Right lobe of liver (tissue), 6 donors: Measurements from ENCODE around the gene VARS1. TPM values are rescaled to one million over a fixed set of nuclear protein-coding genes. Genes with fewer than 3 reads are reported as not detected.
A peak's percentile ranks its signal among the peaks of the same experiment; 100 is the strongest.

ENCODE experiments used
- ATAC-seq, 4 donors: fragments of 200-7000 bp; cut with Tn5 transposase; one replicate each; pipeline ENCODE4 v1.9.1; 2020; ENCODE audit warnings: mild to moderate bottlenecking in 4 of 4, moderate library complexity in 4 of 4
- DNase-seq, 3 donors: peaks; one replicate each; pipeline ENCODE4 v3.0.0-alpha.2; 2020
- H3K27ac ChIP-seq, 3 donors: fragments of 200-600 bp; one replicate each; pipeline ENCODE4 v1.8.0; 2022
- H3K27me3 ChIP-seq, 2 donors: fragments of 200-600 bp; one replicate each; pipeline ENCODE4 v1.8.0; 2022
- H3K36me3 ChIP-seq, 4 donors: fragments of 200-600 bp; sonication (generic) in 1 of 4; one replicate each; pipeline versions ENCODE4 v1.5.1 to v1.8.0; 2017 to 2022; ENCODE audit warnings: control low read depth in 1 of 4
- H3K4me1 ChIP-seq, 4 donors: fragments of 200-600 bp; sonication (generic) in 1 of 4; one replicate each; pipeline versions ENCODE4 v1.5.1 to v1.8.0; 2017 to 2022; ENCODE audit warnings: control low read depth in 1 of 4
- H3K4me3 ChIP-seq, 3 donors: fragments of 200-600 bp; one replicate each; pipeline ENCODE4 v1.8.0; 2022
- H3K9me3 ChIP-seq, 4 donors: fragments of 200-600 bp; sonication (generic) in 1 of 4; one replicate each; pipeline versions ENCODE4 v1.5.1 to v1.8.0; 2017 to 2022; ENCODE audit warnings: control low read depth in 1 of 4
- POLR2A ChIP-seq: fragments of 450-650 bp; IDR thresholded peaks from one replicate; pipeline ENCODE4 v1.6.1; 2017; ENCODE audit warnings: antibody characterized with exemption, mild to moderate bottlenecking
- WGBS: methylation state at CpG from one replicate; pipeline ENCODE4 v1.1.6; 2018; ENCODE audit warnings: low coverage, low lambda C conversion rate; ENCODE audit not compliant: insufficient coverage; ENCODE audit errors: missing lambda C conversion rate; 5-methylcytosine and 5-hydroxymethylcytosine counted together
- intact Hi-C, 2 donors: fragments of 100-400 bp; cut with DNase I; formaldehyde crosslinking; loops; one replicate each; pipeline versions ENCODE4 v1.11.2 to v1.14.1; 2022
- total RNA-seq, 6 experiments: library from RNA; depleted of rRNA in 2 of 6; stranded (reverse); fragments of >200 nt in 2 of 6; fragmentation: NEBNext Ultra II Directional in 3 of 6; extraction: Animal tissue kit (Norgen Biotek cat#: 25700) in 3 of 6; gene quantifications; one replicate each; pipeline versions ENCODE4 v1.1.0 to v1.2.4, GENCODE V29; 2016 to 2023
- TF ChIP-seq, protein P1 (sequence below), 4 donors: fragments of 200-600 bp in 3 of 4; fragments of 450-650 bp in 1 of 4; IDR thresholded peaks; one replicate each; pipeline versions ENCODE4 v1.5.1 to v1.8.0; 2016 to 2022; ENCODE audit warnings: antibody characterized with exemption in 4 of 4, mild to moderate bottlenecking in 2 of 4
- donor health status: DM: no; HTN: yes; CAD: no.
- donor health status: DM: no; HTN: no; CAD: no.
- donor health status: DM: no; HTN: no; CAD: no.
- donor health status: DM: no; HTN: yes; CAD: no.
- donor health status: DM: no; HTN: yes; CAD: no.

Gene VARS1
- total RNA-seq, 6 experiments from 2014 or later: 31.0 to 58.1 (median 41.0) TPM

DNA sequence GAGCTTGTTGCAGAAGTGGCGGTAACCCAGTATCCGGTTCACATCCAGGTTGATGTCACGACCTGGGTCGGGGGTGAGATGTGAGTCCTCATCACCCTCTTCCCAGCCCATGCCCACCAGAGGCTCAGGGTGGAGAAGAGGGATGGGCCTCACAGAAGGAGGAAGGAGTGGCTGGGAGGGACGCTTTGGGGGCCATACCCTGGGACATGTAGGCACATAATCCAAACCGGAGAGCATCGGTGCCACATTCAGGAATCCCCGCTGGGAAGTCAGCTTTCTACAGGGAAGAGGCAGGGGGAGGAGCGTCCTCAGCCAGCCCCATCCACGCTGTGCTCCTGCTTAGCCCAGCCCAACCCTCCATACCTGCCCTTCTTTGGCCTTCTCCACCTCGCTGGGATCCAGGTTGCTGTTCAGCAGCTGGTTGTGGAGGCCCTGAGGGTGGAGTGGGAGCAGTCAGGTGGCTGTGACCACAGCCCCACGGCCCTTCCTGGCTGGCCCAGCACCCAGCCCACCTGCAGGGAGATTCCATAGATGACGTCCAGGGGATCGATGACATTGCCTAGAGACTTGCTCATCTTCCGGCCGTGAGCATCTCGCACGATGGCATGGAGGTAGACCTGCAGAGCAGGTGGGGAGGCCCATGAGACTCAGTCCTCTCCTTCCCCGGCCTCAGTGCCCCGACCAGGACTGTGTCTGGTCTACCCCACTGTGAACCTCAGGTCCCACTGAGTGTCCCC, 14.9 kb downstream of the VARS1 start:
- H3K9me3 ChIP-seq: no peaks in the 10 kb centered on the region
- no peaks in the 10 kb centered on the region for H3K27me3 ChIP-seq
- intact Hi-C loops: no loop called here
- no peak overlapping the region for H3K27ac ChIP-seq
- no peak for ATAC-seq
- TF ChIP-seq POLR2A: no peak
- TF ChIP-seq, protein P1, sequence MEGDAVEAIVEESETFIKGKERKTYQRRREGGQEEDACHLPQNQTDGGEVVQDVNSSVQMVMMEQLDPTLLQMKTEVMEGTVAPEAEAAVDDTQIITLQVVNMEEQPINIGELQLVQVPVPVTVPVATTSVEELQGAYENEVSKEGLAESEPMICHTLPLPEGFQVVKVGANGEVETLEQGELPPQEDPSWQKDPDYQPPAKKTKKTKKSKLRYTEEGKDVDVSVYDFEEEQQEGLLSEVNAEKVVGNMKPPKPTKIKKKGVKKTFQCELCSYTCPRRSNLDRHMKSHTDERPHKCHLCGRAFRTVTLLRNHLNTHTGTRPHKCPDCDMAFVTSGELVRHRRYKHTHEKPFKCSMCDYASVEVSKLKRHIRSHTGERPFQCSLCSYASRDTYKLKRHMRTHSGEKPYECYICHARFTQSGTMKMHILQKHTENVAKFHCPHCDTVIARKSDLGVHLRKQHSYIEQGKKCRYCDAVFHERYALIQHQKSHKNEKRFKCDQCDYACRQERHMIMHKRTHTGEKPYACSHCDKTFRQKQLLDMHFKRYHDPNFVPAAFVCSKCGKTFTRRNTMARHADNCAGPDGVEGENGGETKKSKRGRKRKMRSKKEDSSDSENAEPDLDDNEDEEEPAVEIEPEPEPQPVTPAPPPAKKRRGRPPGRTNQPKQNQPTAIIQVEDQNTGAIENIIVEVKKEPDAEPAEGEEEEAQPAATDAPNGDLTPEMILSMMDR (IDR thresholded peaks at IDR 0.05): no peak
- peaks cover 0 to 43% (median 22%) of the 10 kb centered on the region in 4 donors for H3K36me3 ChIP-seq
- no peak for DNase-seq
- 57% methylated on average over 1 of the region's 20 CpGs for WGBS
- H3K4me1 ChIP-seq: peaks cover 0 to 19% (median 6%) of the 10 kb centered on the region in 4 donors
- H3K4me3 ChIP-seq: no peak overlapping the region

DNA sequence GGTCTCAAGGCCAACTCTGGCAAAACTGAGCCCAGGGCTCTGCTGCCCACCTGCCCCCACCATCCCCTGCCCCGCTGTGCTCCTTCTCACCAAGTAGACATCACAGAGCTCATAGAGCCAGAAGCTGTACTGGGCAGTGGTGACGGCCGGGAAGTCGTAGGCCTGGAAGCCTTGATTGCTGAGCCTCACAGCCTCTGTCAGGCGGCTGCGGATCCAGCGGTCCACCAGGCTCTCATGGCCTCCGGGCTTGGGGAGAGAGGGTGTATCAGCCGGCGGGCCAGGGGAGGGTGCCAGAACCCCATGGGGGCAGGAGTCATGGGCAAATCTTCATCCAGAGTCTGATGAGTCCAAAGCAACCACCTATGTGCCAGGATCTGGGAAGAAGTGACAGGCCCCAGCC, 15.6 kb downstream of the VARS1 start:
- Histone ChIP-seq H3K27ac (no peak overlapping the region), H3K4me1 (peaks cover 0 to 25% (median 6%) of the 10 kb centered on the region in 4 donors), H3K4me3 (no peak overlapping the region), H3K36me3 (peaks cover 0 to 38% (median 18%) of the 10 kb centered on the region in 4 donors), H3K27me3 (no peaks in the 10 kb centered on the region), H3K9me3 (no peaks in the 10 kb centered on the region)
- intact Hi-C loops: loop anchor here (10.0 kb wide), 1 partner anchor 55 kb away; no protein-coding TSS in a partner anchor
- ATAC-seq (no peak), DNase-seq (no peak)
- no CpG with 5 or more reads among the region's 10 CpGs for WGBS
- TF ChIP-seq POLR2A: no peak
- TF ChIP-seq, protein P1 (IDR thresholded peaks at IDR 0.05): no peak

DNA sequence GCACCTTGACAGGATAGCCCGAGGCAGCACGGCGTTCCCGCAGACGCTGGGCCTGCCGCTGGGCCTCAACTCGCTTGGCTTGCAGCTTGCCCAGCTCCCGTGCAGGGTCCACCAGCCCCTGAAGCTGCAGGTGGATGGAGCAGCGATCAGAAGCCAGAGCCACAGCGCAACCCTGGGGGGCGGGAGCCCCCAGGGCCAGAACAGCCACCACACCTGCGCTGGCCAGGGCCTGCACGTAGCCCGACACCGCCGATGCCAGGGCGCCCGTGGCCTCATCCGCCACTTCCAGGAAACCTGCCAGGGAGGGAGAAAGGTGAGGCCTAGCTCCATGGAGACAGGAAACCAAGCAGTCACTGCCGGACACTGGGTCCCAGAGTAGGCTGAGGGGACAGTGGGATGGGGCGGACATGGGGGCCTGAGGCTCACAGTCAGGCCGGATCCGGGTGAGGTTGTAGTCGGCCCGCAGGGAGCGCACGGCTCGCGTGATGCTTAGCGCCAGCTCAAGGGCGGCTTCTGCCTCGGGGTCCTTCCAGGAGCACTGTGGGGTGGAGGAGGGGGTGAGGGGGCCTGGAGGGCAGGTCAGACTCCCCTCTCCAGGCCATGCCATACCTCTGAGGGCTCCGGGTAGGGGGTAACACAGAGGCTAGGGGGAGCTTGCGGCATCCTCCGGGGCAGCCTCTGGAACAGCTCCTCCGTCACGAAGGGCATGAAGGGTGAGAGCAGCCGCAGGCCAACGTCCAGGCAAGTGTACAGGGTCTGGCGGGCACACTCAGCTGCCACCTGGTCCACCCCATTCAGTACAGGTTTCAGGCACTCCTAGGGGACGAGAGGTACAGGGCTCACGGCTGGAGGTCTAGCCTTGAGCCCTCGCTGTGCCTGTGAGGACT, 16.3 kb downstream of the VARS1 start:
- no peak overlapping the region for H3K4me3 ChIP-seq
- H3K36me3 ChIP-seq: peaks cover 0 to 31% (median 15%) of the 10 kb centered on the region in 4 donors
- intact Hi-C loops: loop anchor here (10.0 kb wide), 1 partner anchor 56 kb away; no protein-coding TSS in a partner anchor
- no peaks in the 10 kb centered on the region for H3K27me3 ChIP-seq
- DNase-seq: peak in 2 of 3 donors; percentile 48 to 78
- TF ChIP-seq, protein P1 (IDR thresholded peaks at IDR 0.05): no peak
- no peak for TF ChIP-seq POLR2A
- no CpG with 5 or more reads among the region's 43 CpGs for WGBS
- no peaks in the 10 kb centered on the region for H3K9me3 ChIP-seq
- peaks cover 0 to 25% (median 6%) of the 10 kb centered on the region in 4 donors for H3K4me1 ChIP-seq
- no peak overlapping the region for H3K27ac ChIP-seq
- peak in 1 of 4 donors; percentile 17 for ATAC-seq

DNA sequence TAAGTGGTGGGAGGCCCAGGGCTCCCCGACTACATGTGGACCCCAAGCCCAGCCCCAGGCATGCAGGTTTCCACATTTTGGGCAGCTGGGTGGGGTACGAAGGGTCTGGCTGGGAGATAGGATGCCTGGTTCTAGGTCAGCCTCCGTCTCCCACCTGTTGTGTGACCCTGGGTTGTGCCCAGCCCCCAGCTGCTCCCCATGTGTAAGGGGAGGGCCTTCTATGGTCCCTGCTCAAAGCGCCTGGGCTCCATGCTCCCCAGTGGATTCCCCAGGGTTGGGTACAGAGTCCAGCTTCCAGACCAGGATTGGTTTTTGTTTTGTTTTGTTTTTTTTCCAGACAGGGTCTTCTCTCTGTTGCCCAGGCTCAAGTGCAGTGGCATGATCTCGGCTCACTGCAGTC, 17.4 kb downstream of the VARS1 start:
- ATAC-seq (no peak), DNase-seq (no peak)
- Histone ChIP-seq H3K4me3 (no peak overlapping the region), H3K9me3 (no peaks in the 10 kb centered on the region), H3K27ac (peak overlapping the region in 1 of 3 donors; percentile 58), H3K4me1 (peaks cover 0 to 27% (median 6%) of the 10 kb centered on the region in 4 donors), H3K36me3 (peaks cover 0 to 24% (median 11%) of the 10 kb centered on the region in 4 donors), H3K27me3 (no peaks in the 10 kb centered on the region)
- intact Hi-C loops: loop anchor here (10.0 kb wide), 1 partner anchor 57 kb away; no protein-coding TSS in a partner anchor
- TF ChIP-seq, protein P1 (IDR thresholded peaks at IDR 0.05): no peak
- TF ChIP-seq POLR2A: no peak
- 80% methylated on average over 2 of the region's 5 CpGs for WGBS
